HT-29 (cell line): ENCODE data around the gene MAPK8. TPM values are rescaled to one million over a fixed set of nuclear protein-coding genes. Genes with fewer than 3 reads are reported as not detected.

Experiments
- DNase-seq: peaks from one replicate; pipeline ENCODE4 v3.0.0-alpha.2; 2015; ENCODE audit warnings: low spot score
- total RNA-seq: library from RNA; depleted of rRNA; stranded (reverse); fragments of >200 nt; shearing (Covaris generic); gene quantifications from 2 replicates; pipeline ENCODE4 v1.2.3, GENCODE V29; 2014

Gene MAPK8
- total RNA-seq, 1 experiment from 2014 or later: 24.9 TPM

DNA sequence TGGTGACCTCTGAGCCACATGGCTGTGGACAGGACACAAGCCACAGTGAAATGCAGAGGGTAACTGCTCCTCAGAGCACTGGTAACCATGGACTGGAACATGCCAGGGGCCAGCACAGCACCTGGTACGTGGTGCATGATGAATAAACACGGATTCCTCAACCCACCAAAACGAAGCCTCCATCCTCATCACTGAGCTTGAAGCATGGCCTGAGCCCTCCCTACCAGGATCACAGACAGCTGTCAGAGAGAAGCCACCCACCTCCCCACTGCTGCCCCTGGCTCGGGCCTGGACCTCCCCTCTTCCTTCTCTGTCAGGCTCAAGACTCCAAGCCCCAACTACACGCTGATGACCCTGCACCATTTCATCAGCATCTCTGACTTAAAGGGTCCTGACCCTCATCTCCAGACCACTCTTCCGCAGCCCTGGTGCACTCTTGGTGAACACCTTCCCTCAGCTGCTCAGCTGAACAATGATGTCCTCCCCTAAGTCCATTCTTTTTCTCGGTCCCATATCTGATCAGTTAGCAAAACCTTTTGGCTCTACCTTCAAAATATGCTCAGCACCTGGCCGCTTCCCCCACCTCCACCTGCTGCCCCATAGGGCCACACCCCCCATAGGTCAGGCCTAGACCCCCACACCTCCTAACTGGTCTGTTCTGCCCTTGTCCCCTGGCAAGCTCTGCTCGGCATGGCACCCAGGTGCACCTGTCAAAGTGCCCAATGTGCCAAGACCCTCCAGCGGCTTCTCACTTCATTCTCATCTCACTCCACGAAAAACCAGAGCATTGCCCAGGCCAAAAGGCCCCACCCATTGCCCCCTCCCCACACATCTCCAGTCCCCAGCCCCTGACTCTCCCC lies 141.1 kb downstream of the MAPK8 start:
- no peak for DNase-seq

DNA sequence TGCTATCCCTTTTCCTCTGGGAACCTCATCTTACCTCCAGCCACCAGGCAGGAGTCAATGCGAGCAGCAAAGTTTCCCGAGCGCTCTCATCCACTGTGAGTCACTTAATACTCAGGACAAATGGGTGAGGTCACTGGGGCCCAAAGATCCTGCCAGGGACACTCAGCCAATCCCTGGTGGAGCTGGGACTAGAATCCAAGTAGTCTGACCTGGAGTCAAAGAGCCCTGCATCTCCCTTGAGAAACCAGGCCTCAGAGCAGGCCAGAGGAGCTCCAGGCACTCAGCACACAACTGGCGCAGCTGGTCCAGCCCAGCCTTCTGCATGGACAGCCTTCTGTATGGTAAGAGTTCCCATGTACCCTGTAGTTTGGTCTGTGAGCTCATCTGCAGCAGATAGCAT lies 142.3 kb downstream of the MAPK8 start:
- no peak for DNase-seq

DNA sequence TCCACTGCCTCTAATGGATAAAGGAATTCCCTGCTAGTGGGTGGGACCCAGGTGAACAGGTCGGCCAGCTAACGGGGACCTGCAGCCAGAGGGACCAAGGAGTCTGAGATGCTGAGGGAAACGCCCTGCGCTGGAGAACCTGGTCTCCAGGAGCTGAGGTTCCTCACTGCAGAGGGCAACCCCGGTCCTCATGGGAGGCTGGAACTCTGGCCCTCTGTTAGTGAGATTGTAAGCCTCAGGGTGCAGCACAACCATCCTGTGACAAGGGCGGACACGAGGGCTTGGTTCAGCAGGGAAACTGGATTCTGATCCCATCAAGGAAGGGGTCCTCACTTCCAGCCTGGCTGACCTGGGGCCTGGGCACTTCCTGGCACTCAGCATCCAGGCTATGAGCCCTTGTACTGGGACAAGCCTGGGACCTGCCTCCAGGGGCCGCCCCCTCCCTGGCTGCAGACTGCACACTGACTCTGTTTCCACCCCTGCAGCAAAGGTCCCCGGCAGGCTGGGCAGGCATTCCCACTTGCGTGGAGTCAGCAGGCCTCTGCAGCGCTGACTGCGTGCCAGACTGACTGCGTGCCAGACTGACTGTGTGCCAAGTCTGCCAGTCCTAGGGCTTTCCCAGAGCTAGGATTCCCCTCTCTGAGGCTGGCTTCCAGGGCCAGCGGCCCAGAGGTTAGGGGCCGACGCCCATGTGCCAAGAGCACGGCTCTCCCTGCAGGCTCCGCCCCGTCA lies 143.2 kb downstream of the MAPK8 start:
- no peak for DNase-seq

DNA sequence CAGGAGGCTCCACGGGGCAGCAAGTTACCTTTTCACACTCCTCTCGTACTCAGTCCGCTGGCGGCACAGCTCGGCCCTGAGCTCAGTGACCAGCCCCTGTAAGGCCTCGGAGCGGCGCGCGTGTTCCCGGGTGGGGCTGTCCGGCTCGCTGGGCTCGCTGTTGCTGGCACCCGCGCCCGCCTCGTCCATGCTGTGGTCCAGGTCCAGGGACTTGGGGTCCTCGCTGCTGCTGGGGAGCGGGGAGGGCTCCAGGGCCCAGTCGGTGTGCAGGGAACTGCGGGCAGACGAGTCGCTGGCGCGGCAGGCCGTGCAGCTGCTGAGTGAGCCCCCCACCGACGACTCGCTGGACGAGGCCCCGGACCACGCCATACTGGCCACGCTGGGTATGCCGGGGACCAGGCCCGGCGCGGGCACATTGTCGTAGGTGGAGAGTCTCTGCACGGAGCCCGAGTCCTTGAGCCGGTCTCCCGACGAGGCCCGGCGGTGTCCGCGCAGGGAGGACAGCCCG lies 143.8 kb downstream of the MAPK8 start:
- DNase-seq: no peak

DNA sequence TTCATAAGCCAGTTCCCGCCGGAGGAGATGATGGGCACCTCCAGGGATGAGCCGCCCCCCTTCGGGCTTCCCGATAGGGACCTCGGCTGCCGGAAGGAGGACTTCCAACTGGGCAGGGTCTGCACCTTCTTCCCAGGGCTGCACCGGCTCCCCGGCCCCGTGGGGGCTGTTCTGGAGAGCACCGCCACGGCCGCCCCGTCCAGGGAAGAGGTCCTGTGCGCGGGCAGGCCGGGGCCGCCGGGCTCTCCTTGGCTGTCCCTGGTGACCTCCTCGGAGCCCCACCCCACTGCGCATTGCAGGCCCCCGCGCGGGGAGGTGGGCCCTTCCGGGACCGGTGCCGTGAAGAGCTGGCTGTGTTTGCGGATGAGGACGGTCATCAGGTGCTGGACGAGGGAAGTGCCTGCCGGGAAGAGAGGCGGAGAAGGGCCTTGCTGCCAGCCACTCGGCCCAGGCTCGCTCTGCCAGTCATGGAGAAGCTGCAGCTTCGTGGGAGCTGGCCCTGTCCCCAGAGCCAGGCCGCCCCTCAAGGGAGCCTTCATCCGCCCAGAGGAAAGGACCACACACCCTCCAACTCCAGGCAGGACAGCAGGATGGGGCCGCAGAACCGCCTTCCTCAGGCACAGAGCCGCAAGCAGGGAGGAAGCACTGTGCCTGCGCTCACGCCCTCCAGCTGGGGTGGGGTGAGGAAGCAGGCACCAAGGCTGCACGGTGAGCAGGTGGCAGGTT lies 144.4 kb downstream of the MAPK8 start:
- DNase-seq: no peak

DNA sequence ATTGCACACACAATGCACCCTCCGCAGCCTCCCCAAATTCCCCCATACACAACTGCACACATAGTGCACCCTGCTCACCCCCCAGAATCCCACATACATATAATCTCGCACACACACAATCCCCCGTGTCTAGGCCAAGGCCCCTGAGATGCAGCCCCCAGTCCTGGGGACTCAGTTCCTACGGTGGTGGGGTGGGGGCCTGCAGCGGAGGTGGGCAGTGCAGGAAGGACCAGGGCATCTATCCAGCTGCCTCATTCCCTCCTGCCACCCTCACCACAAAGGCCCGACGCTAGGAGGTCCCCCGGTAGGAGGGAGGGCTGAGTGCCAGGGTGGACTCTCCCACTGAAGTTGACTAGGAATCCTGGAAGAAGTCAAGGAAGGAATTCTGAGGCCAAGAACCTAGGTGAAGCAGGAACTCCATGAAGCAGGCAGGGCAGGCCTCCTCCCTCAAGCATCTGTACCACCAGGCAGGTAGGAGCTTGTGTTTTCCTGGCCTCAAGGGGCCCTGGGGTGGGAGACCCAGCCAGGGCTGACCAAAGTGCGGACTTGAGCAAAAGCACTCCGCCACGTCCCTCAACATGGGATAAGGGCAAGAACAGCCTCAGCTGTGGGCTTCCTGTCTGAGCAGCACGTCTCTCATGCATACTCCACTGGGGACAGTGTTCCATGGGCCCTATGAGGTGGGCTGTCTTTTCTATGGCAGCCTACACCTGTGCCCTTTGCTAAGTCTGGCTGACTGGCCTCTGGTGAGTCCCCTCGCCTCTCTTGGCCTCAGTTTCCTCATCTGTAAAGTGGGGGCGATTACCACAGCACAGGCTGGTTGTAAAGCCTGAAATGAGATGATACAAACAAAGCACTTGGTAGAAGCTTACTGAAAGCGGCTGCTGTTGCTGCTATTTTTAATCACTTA lies 145.7 kb downstream of the MAPK8 start:
- no peak for DNase-seq

DNA sequence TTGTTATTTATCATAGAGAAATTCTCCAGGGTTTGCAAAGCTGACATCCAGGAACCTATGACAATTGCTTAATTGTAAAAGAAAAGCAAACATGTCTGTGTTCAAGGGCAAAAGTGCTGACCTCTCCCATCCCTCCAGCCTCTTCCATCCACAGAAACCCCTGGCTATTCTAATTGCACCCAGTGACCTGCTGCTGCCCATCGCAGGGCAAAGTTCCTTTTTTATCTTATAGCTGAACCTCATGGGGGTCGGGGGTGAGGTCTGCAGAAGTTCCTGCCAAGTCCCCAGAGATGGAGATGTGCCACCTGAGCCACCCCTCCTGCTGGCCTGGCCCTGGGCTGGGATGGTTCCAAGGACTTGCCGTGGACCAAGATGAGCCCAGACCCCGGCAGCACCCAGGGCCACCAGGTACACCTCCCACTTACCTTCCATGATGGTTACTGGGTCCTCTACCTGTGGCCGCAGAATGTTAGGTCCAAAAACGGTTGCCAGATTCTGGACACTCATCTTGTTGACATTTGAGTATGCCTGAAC lies 146.5 kb downstream of the MAPK8 start:
- DNase-seq: no peak

DNA sequence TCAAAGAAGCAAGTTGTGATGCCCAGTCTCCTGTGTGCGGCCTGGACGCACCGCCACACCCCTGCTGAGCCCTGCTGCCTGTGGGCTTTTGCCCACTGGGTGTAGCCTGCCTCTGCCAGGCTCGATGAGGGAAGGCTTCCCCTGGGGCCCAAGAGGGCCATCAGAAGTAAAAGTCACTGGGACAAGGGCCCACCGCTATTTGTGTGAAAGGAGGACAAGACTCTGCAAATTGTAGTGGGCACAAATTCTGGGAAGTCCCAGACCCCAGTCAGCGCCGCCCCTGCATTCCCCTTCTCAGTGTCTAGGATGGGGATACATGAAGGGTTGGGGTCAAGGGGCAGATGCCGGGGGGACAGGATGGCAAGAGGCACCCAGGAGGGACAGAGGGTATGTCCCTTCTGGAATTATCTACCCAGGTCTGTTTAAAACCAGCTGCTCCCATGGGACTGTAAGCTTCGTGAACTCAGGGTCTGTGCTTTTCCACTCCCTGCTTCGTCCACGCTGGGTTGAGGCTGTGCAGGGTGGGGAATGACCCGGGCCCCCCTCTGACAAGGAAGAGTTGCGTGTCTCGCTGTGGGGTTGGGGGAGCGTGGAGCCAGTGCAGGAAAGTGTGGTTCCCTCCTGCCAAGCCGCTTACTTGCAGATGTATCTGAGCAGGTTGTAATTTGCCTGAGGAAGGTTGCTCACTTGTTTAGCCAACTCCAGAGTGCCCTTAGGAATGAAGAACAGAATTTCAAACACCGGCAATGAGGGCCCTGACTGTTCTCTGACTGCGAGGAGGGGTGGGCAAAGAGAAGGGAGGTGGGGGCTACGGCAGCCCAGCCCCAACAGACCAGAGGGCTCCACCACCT lies 147.2 kb downstream of the MAPK8 start:
- no peak for DNase-seq

DNA sequence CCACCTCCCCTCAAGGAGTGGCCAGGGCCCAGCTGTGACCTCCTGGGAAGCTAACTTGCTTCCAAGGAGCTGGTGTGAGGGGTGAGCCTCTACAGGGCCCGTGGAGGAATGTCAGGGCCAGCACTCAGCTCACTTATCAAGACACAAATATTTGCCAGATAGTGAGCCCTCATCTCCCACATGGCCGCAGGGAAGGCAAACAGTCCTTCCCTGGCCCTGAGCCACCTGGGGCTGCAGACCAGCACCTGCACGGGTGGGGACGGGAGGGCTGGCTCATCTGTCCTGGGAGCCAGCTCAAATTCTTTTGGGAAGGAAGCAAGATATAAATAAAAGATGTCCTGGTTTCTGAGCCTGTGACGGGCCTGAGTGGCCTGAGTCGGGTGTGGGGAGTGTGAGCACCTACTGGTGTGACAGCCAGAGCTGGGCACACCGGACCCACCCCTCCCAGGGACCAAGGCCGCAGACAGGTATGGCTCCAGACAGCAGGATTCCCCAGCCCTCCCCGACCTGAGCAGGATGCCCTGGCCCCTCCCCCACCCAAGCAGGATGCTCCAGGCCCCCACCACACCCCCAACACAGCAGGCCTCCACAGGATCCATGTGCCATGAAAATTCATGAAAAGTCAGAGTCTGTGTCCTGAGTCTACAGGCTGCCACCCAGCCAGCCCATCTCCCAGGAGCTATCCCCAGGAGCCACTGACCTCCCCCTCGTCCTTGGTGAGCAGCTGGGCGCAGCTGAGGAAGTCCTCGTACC lies 148.0 kb downstream of the MAPK8 start:
- no peak for DNase-seq

DNA sequence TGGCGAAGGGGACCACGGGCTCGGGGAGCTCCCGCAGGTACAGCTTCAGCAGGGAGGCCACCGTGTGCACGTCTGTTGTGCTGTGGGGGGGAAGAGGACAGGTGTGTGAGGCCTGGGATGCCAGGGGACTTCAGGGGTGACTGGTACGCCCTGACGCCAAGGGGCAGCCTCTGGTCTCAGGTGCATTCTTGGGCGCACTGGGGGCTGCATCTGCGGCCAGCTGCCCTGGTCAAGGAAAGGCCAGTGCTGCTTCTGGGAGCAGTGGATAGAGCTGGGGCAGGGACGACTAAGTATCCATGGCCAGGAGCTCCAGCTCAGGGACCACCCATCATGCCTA lies 148.5 kb downstream of the MAPK8 start:
- DNase-seq: no peak

DNA sequence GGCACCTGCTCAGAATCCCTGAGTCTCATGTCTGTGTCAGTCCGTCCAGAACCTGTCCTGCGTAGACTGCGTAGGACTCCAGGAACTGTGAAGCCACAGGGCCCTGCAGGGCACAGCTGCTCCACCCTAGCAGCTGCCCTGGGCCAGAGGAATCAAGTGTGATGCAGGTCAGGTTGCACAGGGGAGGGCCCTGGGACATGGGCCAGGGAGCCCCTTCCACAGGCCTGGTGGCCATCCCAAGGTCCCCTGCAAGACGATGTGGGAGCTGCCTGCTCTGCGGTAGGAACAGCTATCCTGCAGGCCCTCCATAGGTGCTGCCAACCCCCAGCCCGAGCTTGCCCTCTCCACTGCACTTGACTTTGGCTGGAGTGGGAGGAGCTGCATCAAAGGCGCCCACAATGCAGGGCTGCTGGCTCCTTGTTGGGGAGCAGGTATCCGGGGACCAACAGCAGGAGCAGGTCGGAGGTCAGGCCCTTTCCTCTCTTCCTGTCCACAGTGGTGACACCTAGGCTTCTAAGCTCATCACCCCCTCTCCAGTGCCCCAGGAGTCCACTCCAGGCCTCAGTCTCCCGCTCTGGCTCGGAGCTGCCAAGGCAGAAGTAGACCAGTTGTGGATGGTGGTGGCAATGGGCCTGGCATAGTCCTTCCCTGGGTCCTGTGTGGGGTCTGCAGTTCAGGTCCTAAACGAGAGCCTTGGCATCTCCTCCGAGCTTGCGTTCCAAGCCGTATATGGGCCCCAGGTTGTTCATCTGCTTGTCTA lies 149.1 kb downstream of the MAPK8 start:
- no peak for DNase-seq

DNA sequence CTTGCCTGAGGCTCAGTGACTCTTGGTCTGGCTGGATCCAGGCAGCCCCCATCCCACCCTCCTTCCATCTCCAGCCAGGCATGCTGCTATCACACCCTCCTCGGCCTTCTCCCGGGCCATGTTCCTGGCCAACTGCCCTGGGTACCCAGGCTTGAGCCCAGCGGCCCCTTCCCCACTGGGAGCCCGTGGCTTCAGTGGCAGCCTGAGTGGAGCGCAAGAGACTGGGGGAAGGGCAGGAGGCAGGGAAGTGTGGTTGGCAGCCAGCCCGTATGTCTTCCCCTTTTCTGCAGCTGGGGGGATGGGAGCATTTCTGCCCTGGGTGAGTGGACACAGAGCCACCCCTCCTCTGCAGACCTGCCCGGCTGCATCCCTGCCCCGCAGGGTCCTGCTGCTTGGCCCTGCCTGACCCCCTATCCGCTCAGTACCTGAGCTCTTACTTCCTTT lies 149.9 kb downstream of the MAPK8 start:
- no peak for DNase-seq

DNA sequence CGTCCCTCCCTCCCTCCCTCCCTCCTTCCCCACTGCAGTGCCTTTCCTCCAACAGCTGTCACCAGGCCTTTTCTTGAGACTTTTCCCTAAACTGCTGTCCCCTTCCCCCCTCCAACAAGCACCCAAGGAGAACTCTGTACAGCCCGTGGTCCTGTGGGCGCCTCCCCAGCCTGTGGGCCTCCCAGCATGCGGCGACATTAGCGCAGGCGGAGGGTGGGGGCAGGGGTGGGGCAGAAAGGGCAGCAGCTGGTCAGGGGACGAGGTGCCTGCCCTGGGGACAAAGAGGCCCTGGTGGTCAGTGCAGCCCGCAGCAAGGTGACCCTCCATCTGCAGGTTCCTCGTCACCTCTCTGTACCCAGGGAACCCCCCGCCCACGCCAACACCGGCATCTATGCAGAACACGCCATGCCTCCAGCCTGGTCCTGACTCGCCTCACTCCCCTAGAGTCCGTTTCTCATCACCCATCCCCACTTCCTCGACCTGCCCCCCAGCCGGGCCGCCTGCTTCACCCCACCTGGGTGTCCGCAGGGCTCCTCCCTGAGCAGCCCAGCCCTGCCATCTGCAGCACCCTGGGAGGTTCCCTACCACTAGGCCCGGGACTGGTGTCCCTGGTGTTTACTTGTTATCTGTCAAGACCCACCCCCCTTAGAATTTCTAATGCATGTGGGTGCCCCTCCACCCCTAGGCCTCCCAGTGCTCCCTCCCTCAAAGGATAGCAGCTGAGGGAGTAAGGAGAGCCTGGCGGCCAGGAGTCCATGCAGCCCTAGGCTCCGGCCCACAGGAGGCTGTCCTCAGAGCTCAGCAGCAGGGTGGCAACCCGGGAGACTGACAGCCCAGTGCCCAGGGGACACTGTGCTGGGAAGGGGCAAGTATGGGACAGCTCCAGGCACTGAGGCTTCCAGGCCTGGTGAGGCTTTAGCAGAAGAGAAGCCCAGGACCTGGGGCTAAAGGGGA lies 150.6 kb downstream of the MAPK8 start:
- no peak for DNase-seq

DNA sequence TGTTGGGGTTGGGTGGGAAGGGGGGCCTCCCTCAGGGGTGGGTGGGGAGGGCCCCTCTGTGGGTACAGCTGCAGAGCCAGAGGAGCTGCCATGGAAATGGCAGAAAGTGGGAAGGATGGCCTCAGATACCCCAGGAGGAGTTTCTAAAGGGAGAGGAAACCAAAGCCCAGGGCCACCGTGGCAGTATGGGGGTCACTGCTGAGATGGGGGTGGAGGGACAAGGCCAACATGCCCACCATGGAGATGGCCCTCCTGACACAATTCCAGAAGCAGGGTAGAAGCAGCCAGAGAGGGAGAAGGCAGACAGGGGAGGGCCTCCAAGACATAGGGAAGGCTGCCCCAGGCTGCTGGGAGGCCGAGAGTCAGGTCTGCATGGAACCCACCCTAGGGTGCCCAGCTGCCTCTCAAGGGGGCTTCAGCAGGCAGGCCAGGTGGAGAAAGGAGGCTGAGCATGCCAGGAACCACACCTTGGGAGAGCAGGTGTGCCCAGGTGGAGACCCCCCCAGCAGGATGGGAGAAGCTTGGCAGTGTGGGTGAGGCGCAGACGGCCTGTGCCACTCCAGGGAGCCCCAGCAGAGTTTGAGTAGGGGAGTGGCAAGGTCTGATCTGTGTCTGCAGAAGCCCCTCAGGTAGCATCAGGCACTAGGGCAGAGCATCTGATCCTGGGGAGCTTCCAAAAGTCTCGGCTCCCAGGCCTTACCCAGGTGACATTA lies 151.6 kb downstream of the MAPK8 start:
- DNase-seq: no peak

DNA sequence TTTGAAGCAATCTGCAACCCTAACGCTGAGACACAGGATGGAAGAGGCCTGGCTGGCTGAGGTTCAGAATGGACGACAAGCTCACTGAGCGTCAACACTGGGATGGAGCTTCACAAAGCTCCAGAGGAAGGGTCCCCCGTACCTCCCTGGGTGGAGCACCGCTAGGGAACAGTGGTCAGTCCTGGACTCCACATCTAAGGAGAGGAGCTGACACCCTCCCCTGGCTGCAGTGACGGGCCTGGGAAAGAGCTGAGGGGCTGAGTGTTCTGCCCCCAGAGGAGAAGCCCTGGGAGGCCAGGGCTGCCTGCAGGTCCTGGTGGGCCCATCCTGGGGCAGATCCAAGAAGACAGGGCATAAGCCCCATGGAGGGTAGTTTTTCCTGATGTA lies 152.2 kb downstream of the MAPK8 start:
- DNase-seq: no peak
